ENCODE data around the gene RASSF3.

- TF ChIP-seq POLR2A (IDR thresholded peaks at IDR 0.05) = no peak
- TF ChIP-seq, protein P1, sequence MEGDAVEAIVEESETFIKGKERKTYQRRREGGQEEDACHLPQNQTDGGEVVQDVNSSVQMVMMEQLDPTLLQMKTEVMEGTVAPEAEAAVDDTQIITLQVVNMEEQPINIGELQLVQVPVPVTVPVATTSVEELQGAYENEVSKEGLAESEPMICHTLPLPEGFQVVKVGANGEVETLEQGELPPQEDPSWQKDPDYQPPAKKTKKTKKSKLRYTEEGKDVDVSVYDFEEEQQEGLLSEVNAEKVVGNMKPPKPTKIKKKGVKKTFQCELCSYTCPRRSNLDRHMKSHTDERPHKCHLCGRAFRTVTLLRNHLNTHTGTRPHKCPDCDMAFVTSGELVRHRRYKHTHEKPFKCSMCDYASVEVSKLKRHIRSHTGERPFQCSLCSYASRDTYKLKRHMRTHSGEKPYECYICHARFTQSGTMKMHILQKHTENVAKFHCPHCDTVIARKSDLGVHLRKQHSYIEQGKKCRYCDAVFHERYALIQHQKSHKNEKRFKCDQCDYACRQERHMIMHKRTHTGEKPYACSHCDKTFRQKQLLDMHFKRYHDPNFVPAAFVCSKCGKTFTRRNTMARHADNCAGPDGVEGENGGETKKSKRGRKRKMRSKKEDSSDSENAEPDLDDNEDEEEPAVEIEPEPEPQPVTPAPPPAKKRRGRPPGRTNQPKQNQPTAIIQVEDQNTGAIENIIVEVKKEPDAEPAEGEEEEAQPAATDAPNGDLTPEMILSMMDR (IDR thresholded peaks at IDR 0.05) = no peak
- no peak for TF ChIP-seq POLR2AphosphoS5 (IDR thresholded peaks at IDR 0.05; ENCODE audit: insufficient read depth in 1 of 2, low read depth in 1 of 2)
These were observed 69.9 kb downstream of the RASSF3 start for GRCh38 chr12:64680235-64680634.
